HepG2 (cell line): ENCODE measurements around the gene VWA1.

ENCODE experiments used
- KAT7 ChIP-seq: IDR thresholded peaks from 2 replicates; pipeline ENCODE4 v1.6.1; 2018; ENCODE audit warnings: borderline replicate concordance, missing compliant biosample characterization
- KLF9 ChIP-seq: IDR thresholded peaks from 2 replicates; pipeline ENCODE4 v1.6.1; 2016; ENCODE audit warnings: low read depth
- MAFF ChIP-seq: IDR thresholded peaks from 2 replicates; pipeline ENCODE4 v1.6.1; 2011; ENCODE audit warnings: low read depth, low read length, improper control_type of control experiment
- NCOA2 ChIP-seq: sonication (generic); formaldehyde crosslinking; IDR thresholded peaks from 2 replicates; pipeline ENCODE4 v1.8.0; 2022; ENCODE audit warnings: inconsistent platforms
- NFATC3 ChIP-seq: sonication (generic); formaldehyde crosslinking; IDR thresholded peaks from 2 replicates; pipeline ENCODE4 v1.5.1; 2020; ENCODE audit warnings: mild to moderate bottlenecking, missing genetic modification reagents
- POLR2A ChIP-seq, 2 experiments: IDR thresholded peaks; 2 replicates each; pipeline ENCODE4 v1.6.1; 2011; ENCODE audit warnings: low read depth in 2 of 2, low read length in 2 of 2, mild to moderate bottlenecking in 1 of 2, moderate library complexity in 1 of 2; ENCODE audit not compliant: insufficient read depth in 1 of 2
- POLR2AphosphoS5 ChIP-seq: IDR thresholded peaks from 2 replicates; pipeline ENCODE4 v1.6.1; 2012; ENCODE audit warnings: low read depth, low read length
- TRIM24 ChIP-seq: sonication (generic); formaldehyde crosslinking; IDR thresholded peaks from 2 replicates; pipeline ENCODE4 v1.8.0; 2022; ENCODE audit warnings: mild to moderate bottlenecking, missing genetic modification reagents
- ZNF124 ChIP-seq: sonication (generic); formaldehyde crosslinking; IDR thresholded peaks from 2 replicates; pipeline ENCODE4 v1.4.0; 2020; ENCODE audit warnings: missing genetic modification reagents
- TF ChIP-seq, protein P1 (sequence below): sonication (generic); formaldehyde crosslinking; IDR thresholded peaks from 2 replicates; pipeline ENCODE4 v1.5.0; 2020; ENCODE audit warnings: mild to moderate bottlenecking, missing genetic modification reagents
- TF ChIP-seq, protein P2 (sequence below): sonication (generic); formaldehyde crosslinking; IDR thresholded peaks from 2 replicates; pipeline ENCODE4 v1.4.0; 2020; ENCODE audit warnings: missing genetic modification reagents, borderline replicate concordance
- TF ChIP-seq, protein P3 (sequence below): sonication (generic); formaldehyde crosslinking; IDR thresholded peaks from 2 replicates; pipeline ENCODE4 v1.5.0; 2020; ENCODE audit warnings: missing genetic modification reagents
- TF ChIP-seq, protein P4 (sequence below): sonication (generic); formaldehyde crosslinking; IDR thresholded peaks from 2 replicates; pipeline ENCODE4 v1.5.0; 2020; ENCODE audit warnings: mild to moderate bottlenecking, missing genetic modification reagents, moderate library complexity
- TF ChIP-seq, protein P5 (sequence below): sonication (generic); formaldehyde crosslinking; conservative IDR thresholded peaks from 2 replicates; pipeline ENCODE4 v1.8.0; 2022; ENCODE audit warnings: low read depth, missing genetic modification reagents

DNA sequence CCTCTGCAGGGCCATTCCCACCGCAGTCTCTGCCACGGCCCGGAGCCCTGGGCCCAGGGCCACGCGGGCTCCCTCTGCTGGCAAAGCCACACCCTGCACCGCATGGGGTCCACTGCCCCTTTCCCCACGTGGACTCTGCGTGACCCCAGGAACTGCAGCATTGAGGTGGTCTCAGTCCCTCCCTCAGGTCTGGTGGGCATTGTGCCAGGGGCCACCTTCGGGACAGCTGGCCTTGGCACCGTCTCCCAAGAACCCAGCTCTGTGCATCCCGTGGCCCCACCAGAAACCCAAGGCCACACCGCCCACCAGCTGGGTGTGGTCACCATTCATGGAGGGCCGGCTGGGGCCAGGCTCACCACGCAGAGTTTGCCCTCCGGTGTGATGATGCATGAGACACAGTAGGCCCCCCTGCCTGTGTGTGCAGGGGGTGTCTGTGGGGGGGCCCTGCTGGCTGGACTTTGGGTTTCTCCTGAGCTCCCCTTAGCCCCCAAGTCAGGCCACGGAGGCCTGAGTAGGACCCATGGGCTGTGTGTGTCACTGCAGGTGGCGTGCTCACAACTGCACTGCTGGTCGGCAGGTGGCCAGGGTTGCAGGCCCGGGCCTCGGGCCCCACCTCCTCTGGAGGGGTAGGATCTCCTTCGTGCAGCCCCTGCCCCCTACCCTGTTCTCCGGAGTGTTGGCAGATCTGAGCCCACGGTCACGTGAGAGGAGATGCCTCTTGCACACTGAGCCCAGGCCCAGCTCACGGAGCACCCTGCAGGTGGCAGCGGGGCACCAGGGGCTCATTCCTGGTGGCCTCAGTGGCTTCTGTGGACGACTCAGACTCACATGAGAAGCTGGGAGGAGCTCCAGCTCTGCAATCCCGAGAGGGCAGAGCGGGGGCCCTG is 5.8 kb downstream of the VWA1 start:
- peak; percentile 67; the same call in 1 of the 2 replicates for TF ChIP-seq ZNF124
- TF ChIP-seq KLF9 (CRISPR knock-in tag) = no peak
- no peak; the same call in 1 of the 2 replicates for TF ChIP-seq NCOA2
- TF ChIP-seq, protein P1, sequence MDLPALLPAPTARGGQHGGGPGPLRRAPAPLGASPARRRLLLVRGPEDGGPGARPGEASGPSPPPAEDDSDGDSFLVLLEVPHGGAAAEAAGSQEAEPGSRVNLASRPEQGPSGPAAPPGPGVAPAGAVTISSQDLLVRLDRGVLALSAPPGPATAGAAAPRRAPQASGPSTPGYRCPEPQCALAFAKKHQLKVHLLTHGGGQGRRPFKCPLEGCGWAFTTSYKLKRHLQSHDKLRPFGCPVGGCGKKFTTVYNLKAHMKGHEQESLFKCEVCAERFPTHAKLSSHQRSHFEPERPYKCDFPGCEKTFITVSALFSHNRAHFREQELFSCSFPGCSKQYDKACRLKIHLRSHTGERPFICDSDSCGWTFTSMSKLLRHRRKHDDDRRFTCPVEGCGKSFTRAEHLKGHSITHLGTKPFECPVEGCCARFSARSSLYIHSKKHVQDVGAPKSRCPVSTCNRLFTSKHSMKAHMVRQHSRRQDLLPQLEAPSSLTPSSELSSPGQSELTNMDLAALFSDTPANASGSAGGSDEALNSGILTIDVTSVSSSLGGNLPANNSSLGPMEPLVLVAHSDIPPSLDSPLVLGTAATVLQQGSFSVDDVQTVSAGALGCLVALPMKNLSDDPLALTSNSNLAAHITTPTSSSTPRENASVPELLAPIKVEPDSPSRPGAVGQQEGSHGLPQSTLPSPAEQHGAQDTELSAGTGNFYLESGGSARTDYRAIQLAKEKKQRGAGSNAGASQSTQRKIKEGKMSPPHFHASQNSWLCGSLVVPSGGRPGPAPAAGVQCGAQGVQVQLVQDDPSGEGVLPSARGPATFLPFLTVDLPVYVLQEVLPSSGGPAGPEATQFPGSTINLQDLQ = no peak
- TF ChIP-seq, protein P2, sequence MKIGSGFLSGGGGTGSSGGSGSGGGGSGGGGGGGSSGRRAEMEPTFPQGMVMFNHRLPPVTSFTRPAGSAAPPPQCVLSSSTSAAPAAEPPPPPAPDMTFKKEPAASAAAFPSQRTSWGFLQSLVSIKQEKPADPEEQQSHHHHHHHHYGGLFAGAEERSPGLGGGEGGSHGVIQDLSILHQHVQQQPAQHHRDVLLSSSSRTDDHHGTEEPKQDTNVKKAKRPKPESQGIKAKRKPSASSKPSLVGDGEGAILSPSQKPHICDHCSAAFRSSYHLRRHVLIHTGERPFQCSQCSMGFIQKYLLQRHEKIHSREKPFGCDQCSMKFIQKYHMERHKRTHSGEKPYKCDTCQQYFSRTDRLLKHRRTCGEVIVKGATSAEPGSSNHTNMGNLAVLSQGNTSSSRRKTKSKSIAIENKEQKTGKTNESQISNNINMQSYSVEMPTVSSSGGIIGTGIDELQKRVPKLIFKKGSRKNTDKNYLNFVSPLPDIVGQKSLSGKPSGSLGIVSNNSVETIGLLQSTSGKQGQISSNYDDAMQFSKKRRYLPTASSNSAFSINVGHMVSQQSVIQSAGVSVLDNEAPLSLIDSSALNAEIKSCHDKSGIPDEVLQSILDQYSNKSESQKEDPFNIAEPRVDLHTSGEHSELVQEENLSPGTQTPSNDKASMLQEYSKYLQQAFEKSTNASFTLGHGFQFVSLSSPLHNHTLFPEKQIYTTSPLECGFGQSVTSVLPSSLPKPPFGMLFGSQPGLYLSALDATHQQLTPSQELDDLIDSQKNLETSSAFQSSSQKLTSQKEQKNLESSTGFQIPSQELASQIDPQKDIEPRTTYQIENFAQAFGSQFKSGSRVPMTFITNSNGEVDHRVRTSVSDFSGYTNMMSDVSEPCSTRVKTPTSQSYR (CRISPR knock-in tag) = 0 out of 2 replicates have a peak, but pooled peaks have one; percentile 5
- TF ChIP-seq, protein P3, sequence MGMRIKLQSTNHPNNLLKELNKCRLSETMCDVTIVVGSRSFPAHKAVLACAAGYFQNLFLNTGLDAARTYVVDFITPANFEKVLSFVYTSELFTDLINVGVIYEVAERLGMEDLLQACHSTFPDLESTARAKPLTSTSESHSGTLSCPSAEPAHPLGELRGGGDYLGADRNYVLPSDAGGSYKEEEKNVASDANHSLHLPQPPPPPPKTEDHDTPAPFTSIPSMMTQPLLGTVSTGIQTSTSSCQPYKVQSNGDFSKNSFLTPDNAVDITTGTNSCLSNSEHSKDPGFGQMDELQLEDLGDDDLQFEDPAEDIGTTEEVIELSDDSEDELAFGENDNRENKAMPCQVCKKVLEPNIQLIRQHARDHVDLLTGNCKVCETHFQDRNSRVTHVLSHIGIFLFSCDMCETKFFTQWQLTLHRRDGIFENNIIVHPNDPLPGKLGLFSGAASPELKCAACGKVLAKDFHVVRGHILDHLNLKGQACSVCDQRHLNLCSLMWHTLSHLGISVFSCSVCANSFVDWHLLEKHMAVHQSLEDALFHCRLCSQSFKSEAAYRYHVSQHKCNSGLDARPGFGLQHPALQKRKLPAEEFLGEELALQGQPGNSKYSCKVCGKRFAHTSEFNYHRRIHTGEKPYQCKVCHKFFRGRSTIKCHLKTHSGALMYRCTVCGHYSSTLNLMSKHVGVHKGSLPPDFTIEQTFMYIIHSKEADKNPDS (CRISPR knock-in tag) = no peak
- 0 out of 2 replicates have a peak, but pooled peaks have one; percentile 54 for TF ChIP-seq NFATC3 (CRISPR knock-in tag)
- TF ChIP-seq POLR2AphosphoS5 = no peak; the same call in 1 of the 2 replicates
- TF ChIP-seq POLR2A (IDR thresholded peaks at IDR 0.05; ENCODE audit: insufficient read depth in 1 of 2, low read depth in 2 of 2, low read length in 2 of 2) = no peak
- TF ChIP-seq, protein P4, sequence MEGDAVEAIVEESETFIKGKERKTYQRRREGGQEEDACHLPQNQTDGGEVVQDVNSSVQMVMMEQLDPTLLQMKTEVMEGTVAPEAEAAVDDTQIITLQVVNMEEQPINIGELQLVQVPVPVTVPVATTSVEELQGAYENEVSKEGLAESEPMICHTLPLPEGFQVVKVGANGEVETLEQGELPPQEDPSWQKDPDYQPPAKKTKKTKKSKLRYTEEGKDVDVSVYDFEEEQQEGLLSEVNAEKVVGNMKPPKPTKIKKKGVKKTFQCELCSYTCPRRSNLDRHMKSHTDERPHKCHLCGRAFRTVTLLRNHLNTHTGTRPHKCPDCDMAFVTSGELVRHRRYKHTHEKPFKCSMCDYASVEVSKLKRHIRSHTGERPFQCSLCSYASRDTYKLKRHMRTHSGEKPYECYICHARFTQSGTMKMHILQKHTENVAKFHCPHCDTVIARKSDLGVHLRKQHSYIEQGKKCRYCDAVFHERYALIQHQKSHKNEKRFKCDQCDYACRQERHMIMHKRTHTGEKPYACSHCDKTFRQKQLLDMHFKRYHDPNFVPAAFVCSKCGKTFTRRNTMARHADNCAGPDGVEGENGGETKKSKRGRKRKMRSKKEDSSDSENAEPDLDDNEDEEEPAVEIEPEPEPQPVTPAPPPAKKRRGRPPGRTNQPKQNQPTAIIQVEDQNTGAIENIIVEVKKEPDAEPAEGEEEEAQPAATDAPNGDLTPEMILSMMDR (CRISPR knock-in tag) = peak; percentile 96
- TF ChIP-seq MAFF = no peak
- TF ChIP-seq TRIM24 (CRISPR knock-in tag) = no peak
- TF ChIP-seq KAT7 (CRISPR knock-in tag) = no peak
- TF ChIP-seq, protein P5, sequence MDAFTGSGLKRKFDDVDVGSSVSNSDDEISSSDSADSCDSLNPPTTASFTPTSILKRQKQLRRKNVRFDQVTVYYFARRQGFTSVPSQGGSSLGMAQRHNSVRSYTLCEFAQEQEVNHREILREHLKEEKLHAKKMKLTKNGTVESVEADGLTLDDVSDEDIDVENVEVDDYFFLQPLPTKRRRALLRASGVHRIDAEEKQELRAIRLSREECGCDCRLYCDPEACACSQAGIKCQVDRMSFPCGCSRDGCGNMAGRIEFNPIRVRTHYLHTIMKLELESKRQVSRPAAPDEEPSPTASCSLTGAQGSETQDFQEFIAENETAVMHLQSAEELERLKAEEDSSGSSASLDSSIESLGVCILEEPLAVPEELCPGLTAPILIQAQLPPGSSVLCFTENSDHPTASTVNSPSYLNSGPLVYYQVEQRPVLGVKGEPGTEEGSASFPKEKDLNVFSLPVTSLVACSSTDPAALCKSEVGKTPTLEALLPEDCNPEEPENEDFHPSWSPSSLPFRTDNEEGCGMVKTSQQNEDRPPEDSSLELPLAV (CRISPR knock-in tag) = no peak
